ENCODE measurements around the gene ERCC6. TPM values are rescaled to one million over a fixed set of nuclear protein-coding genes. Genes with fewer than 3 reads are reported as not detected.

ERCC6 gene
- total RNA-seq, 1 experiment from 2014 or later, result 18.2 TPM

DNA sequence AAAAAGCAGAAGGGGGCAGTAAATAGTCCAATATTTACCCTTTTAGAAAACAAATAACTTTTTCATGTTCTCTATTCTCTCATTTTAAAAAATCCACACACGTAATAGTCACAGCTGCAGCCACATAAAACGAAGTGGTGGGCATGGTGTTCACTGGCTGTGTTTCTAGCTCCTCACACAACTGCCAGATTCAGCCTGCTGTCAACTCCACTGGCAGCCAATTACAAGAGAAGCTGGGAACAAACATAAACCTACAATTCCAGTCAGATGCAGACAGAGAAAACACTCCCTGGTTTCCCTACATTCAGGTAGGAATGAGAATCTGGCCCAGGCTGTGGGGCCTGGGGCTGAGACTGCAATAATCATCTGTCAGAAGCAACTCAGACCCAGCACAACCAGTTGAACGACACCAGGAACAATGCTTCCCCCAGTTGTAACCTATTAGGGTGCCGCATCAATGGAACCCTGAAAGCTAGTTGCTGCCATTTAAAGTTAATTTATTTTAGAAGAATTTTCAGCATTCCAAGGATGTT is 29.1 kb downstream of the ERCC6 start:
- H2AK5ac ChIP-seq (ENCODE audit: insufficient read length, low read length), result no peak overlapping the region
- Mint-ChIP-seq H3K27me3 (ENCODE audit: low read depth) (no peaks in the 10 kb centered on the region), H3K27ac (no peak overlapping the region; a peak in 1 of 7 replicates), H3K4me1 (peaks cover 6 to 7% of the 10 kb centered on the region in 2 experiments), H3K4me3 (no peak overlapping the region), H3K9me3 (no peaks in the 10 kb centered on the region), H3K36me3 (ENCODE audit: insufficient read depth in 1 of 3, low read depth in 3 of 3) (no peaks in the 10 kb centered on the region)
- H2BK120ac ChIP-seq (ENCODE audit: low read depth, low read length, poor library complexity, severe bottlenecking), result no peak overlapping the region
- no peaks in the 10 kb centered on the region for H3K79me2 ChIP-seq (ENCODE audit: insufficient read depth, low read length)
- DNase-seq, result no peak
- no peak overlapping the region for H2BK5ac ChIP-seq (ENCODE audit: insufficient read length, low read length)
- TF ChIP-seq, protein P1, sequence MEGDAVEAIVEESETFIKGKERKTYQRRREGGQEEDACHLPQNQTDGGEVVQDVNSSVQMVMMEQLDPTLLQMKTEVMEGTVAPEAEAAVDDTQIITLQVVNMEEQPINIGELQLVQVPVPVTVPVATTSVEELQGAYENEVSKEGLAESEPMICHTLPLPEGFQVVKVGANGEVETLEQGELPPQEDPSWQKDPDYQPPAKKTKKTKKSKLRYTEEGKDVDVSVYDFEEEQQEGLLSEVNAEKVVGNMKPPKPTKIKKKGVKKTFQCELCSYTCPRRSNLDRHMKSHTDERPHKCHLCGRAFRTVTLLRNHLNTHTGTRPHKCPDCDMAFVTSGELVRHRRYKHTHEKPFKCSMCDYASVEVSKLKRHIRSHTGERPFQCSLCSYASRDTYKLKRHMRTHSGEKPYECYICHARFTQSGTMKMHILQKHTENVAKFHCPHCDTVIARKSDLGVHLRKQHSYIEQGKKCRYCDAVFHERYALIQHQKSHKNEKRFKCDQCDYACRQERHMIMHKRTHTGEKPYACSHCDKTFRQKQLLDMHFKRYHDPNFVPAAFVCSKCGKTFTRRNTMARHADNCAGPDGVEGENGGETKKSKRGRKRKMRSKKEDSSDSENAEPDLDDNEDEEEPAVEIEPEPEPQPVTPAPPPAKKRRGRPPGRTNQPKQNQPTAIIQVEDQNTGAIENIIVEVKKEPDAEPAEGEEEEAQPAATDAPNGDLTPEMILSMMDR (conservative IDR thresholded peaks at IDR 0.05), result no peak
- H4K8ac ChIP-seq (replicated peaks; ENCODE audit: insufficient read length, low read depth, low read length), result no peak overlapping the region
- no peak overlapping the region for H2BK12ac ChIP-seq (ENCODE audit: insufficient read length, low read depth, low read length)
- no CpG with 5 or more reads among the region's 4 CpGs for WGBS (ENCODE audit: extremely low coverage, insufficient read length, low lambda C conversion rate)
- H3K18ac ChIP-seq (ENCODE audit: insufficient read length, low read depth, low read length), result no peak overlapping the region
- no peak overlapping the region for H2BK15ac ChIP-seq (ENCODE audit: low read depth, low read length)
- no peak overlapping the region for H4K5ac ChIP-seq (ENCODE audit: insufficient read length, low read depth, low read length)
- H3K9me3 ChIP-seq (ENCODE audit: control insufficient read depth, low read depth, low read length), result no peaks in the 10 kb centered on the region
- H4K20me1 ChIP-seq (ENCODE audit: control insufficient read depth, insufficient read depth, insufficient read length), result no peaks in the 10 kb centered on the region
- no peaks in the 10 kb centered on the region for H3K79me1 ChIP-seq (ENCODE audit: insufficient read depth, low read depth, low read length, poor library complexity, severe bottlenecking)
- no peak overlapping the region for H3K9ac ChIP-seq (ENCODE audit: extremely low read depth, insufficient read length, low read length)
- no peaks in the 10 kb centered on the region for H3K27me3 ChIP-seq (ENCODE audit: insufficient read depth, low read length)
- H3K4me2 ChIP-seq (ENCODE audit: insufficient read depth, insufficient read length, low read length), result no peak overlapping the region
- H4K91ac ChIP-seq (ENCODE audit: insufficient read length, low read depth, low read length), result no peak overlapping the region
- no peaks in the 10 kb centered on the region for H3K4me1 ChIP-seq (ENCODE audit: insufficient read depth, low read length)
- H2BK20ac ChIP-seq (ENCODE audit: low read depth, low read length, poor library complexity, severe bottlenecking), result no peak overlapping the region
- no peak overlapping the region for H3K27ac ChIP-seq (ENCODE audit: insufficient read length, low read depth, low read length)
- H3K4ac ChIP-seq (ENCODE audit: low read depth, low read length), result no peak overlapping the region
- no peak overlapping the region for H3K23ac ChIP-seq (ENCODE audit: insufficient read length, low read depth, low read length)
- no peaks in the 10 kb centered on the region for H3K23me2 ChIP-seq (ENCODE audit: insufficient read length, low read depth, low read length, poor library complexity, severe bottlenecking)
- no peak overlapping the region for H3T11ph ChIP-seq (ENCODE audit: low read length)
- H3K56ac ChIP-seq (ENCODE audit: insufficient read length, low read depth, low read length), result no peak overlapping the region
- H2AFZ ChIP-seq (ENCODE audit: low read length), result no peak overlapping the region
- no peak overlapping the region for H3K14ac ChIP-seq (ENCODE audit: insufficient read depth, low read length)
